Stomach (tissue), 9 donors: Measurements from ENCODE around the gene RER1. TPM values are rescaled to one million over a fixed set of nuclear protein-coding genes. Genes with fewer than 3 reads are reported as not detected.

ENCODE experiments used
- DNase-seq, 2 donors: peaks; one replicate each; pipeline versions ENCODE4 v3.0.0 to v3.0.0-alpha.2; 2013 to 2019
- H3K27ac ChIP-seq, 5 donors: fragments of 200-600 bp in 4 of 5; sonication (generic) in 4 of 5; one replicate each; pipeline ENCODE4 v1.5.1; 2013 to 2019; ENCODE audit warnings: mild to moderate bottlenecking in 1 of 5, moderate library complexity in 1 of 5
- H3K27me3 ChIP-seq, 3 donors: fragments of 200-600 bp; sonication (generic); one replicate each; pipeline ENCODE4 v1.5.1; 2017 to 2019; ENCODE audit warnings: mixed run types in 1 of 3
- H3K36me3 ChIP-seq, 4 donors: fragments of 200-600 bp; sonication (generic); 1 replicate in 3 of 4; 2 replicates in 1 of 4; pipeline ENCODE4 v1.5.1; 2016 to 2019
- H3K4me1 ChIP-seq, 4 donors: fragments of 200-600 bp; sonication (generic); one replicate each; pipeline ENCODE4 v1.5.1; 2016 to 2019
- H3K4me3 ChIP-seq, 4 donors: fragments of 200-600 bp; sonication (generic) in 3 of 4; one replicate each; pipeline ENCODE4 v1.5.1; 2016 to 2019; ENCODE audit warnings: mild to moderate bottlenecking in 1 of 4
- H3K9me3 ChIP-seq, 4 donors: fragments of 200-600 bp; sonication (generic); one replicate each; pipeline ENCODE4 v1.5.1; 2016 to 2019
- EP300 ChIP-seq: sonication (generic); formaldehyde crosslinking; IDR thresholded peaks from one replicate; pipeline ENCODE4 v1.6.1; 2017; ENCODE audit warnings: antibody characterized with exemption
- POLR2A ChIP-seq, 4 donors: fragments of 450-650 bp; IDR thresholded peaks; one replicate each; pipeline ENCODE4 v1.6.1; 2016; ENCODE audit warnings: antibody characterized with exemption in 4 of 4, control low read depth in 2 of 4, mild to moderate bottlenecking in 1 of 4, moderate library complexity in 1 of 4
- POLR2AphosphoS5 ChIP-seq, 3 donors: sonication (generic); formaldehyde crosslinking; IDR thresholded peaks; one replicate each; pipeline ENCODE4 v1.6.1; 2016; ENCODE audit warnings: antibody characterized with exemption in 3 of 3
- WGBS, 5 donors: extraction: QIAGEN DNeasy Blood & Tissue Kit in 3 of 5; methylation state at CpG; one replicate each; pipeline versions ENCODE4 v1.1.5 to v1.1.7; 2013 to 2018; 5-methylcytosine and 5-hydroxymethylcytosine counted together
- intact Hi-C: fragments of 100-400 bp; cut with DNase I; formaldehyde crosslinking; loops from one replicate; pipeline ENCODE4 v1.15.1; 2023; ENCODE audit warnings: low total_unique reads
- polyA plus RNA-seq, 3 donors: library from polyadenylated mRNA; stranded (reverse); fragments of 200-250 nt; gene quantifications; one replicate each; pipeline ENCODE4 v1.2.3, GENCODE V29; 2013
- total RNA-seq, 5 donors: library from RNA; depleted of rRNA; stranded (reverse); fragments of >200 nt; gene quantifications; one replicate each; pipeline versions ENCODE4 v1.1.0 to v1.2.3, GENCODE V29; 2014 to 2016
- TF ChIP-seq, protein P1 (sequence below), 7 experiments: fragments of 450-650 bp in 4 of 7; fragments of 200-600 bp in 3 of 7; sonication (generic) in 3 of 7; IDR thresholded peaks; one replicate each; pipeline ENCODE4 v1.5.1; 2016 to 2019; ENCODE audit warnings: antibody characterized with exemption in 7 of 7, control low read depth in 2 of 7, mild to moderate bottlenecking in 1 of 7
- donor health status: healthy with polysubstance abuse.
- donor health status: Bipolar disorder and iron deficiency.
- donor health status: healthy.

RER1 gene
- total and polyA plus RNA-seq, 8 donors: 38.2 to 73.6 (median 66.7) TPM

DNA sequence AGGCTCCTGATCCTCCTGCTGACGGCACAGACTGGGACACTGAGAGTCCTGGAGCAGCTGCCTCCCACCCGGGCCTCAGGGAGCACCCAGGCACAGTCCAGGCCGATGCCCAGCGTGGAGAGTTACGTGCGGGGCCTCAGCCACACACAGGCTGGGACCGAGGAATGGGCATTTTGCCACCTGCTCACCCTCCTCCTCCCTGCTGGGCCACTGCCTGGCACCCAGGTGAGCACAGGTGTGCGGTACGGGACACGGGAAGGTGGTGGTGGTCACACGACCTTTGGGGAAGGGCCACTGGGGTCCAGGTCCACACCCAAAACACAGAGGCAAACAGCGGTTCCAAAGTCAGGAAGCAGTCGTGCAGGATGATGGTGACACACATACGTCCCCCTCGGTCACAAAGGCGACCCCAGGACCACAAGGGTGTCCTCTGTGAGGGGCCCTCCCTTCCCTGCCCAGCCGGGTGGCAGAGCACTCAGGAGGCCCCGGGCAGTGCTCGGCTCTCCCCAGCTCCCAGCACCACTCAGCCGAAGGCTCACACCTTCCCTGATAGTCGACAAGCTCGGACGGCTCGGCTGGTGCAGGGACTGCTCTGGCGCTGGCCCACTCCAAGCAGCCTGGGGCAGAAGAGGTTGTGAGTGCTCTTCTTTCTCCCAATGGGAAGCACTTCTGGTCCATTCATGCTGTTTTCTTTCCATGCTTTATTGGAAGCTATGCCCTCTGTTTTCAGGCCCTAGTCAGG, 14.5 kb upstream of the RER1 start:
- TF ChIP-seq POLR2A (IDR thresholded peaks at IDR 0.05) (no peak), POLR2AphosphoS5 (IDR thresholded peaks at IDR 0.05) (no peak), EP300 (no peak)
- TF ChIP-seq, protein P1, sequence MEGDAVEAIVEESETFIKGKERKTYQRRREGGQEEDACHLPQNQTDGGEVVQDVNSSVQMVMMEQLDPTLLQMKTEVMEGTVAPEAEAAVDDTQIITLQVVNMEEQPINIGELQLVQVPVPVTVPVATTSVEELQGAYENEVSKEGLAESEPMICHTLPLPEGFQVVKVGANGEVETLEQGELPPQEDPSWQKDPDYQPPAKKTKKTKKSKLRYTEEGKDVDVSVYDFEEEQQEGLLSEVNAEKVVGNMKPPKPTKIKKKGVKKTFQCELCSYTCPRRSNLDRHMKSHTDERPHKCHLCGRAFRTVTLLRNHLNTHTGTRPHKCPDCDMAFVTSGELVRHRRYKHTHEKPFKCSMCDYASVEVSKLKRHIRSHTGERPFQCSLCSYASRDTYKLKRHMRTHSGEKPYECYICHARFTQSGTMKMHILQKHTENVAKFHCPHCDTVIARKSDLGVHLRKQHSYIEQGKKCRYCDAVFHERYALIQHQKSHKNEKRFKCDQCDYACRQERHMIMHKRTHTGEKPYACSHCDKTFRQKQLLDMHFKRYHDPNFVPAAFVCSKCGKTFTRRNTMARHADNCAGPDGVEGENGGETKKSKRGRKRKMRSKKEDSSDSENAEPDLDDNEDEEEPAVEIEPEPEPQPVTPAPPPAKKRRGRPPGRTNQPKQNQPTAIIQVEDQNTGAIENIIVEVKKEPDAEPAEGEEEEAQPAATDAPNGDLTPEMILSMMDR (IDR thresholded peaks at IDR 0.05): no peak
- 73 to 81% (median 77%) methylated on average over 23 to 25 of the region's 25 CpGs for WGBS, 5 donors
- peaks cover 6 to 12% (median 8%) of the 10 kb centered on the region in 4 donors for H3K4me1 ChIP-seq
- intact Hi-C loops: no loop called here
- no peak overlapping the region for H3K4me3 ChIP-seq
- H3K27ac ChIP-seq: no peak overlapping the region
- H3K9me3 ChIP-seq: no peaks in the 10 kb centered on the region
- peaks cover 0 to 5% (median 2%) of the 10 kb centered on the region in 4 donors for H3K36me3 ChIP-seq
- no peaks in the 10 kb centered on the region for H3K27me3 ChIP-seq
- DNase-seq: no peak

DNA sequence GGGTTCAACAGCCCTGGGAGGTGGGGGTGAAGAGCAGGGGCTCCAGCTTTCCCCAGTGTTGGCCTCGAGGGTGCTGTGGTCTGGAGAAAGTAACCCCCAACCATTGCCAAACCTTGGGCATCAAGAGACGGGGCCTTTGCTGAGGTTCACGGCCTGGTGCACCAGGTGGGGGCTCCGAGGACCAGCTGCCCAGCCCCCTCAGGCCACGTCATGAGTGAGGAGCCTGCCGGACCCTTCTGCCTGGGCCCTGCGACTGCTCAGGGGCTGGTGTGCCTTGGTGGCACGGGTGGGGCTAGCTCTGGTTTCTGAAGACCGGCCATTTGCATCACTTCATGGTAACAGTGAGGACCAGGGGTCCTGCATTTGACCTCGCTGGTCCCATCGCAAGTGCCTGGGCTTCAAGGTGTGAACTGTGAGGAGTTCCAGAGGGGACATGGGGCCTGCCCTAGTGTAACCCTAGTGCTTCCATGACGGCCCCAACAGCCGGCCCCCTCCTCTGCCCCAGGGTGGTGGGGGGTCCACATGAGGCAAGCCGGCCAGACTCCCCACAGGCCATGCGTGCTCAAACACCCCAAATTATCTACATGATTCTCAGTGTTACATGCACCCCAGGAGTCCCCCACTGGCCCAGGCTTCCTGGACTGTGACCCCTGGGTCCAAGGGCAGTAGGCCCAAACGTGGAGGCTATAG, 13.7 kb upstream of the RER1 start:
- TF ChIP-seq, protein P1 (IDR thresholded peaks at IDR 0.05): no peak
- DNase-seq: no peak
- Histone ChIP-seq H3K36me3 (peaks cover 0 to 4% (median 0%) of the 10 kb centered on the region in 4 donors), H3K27ac (no peak overlapping the region), H3K9me3 (no peaks in the 10 kb centered on the region), H3K4me3 (no peak overlapping the region), H3K4me1 (peaks cover 6 to 13% (median 10%) of the 10 kb centered on the region in 4 donors), H3K27me3 (no peaks in the 10 kb centered on the region)
- WGBS, 5 donors: 83 to 92% (median 87%) methylated on average over 8 to 16 of the region's 16 CpGs
- intact Hi-C loops: no loop called here

DNA sequence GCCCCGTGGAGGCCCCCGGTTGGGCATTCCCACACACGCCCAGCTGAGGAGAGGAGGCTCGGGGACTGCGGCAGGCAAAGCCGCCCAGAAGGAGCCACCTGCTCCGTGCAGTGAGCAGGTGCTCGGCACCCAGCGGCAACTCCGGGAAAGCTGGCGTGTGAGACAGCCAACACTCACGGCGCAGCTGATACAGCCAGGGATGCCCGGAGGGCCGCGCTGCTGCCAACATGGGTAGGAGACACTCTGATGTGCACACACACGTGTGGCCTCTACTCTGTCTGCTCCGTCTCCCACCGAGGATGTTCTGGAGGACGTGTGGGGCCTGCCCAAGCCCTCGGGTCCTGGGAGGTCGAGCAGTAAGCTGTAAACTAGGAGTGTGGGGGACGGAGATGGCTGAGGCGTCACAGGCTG, 13.2 kb upstream of the RER1 start:
- intact Hi-C loops: no loop called here
- TF ChIP-seq POLR2A (IDR thresholded peaks at IDR 0.05) (no peak), POLR2AphosphoS5 (IDR thresholded peaks at IDR 0.05) (no peak), EP300 (no peak)
- TF ChIP-seq, protein P1 (IDR thresholded peaks at IDR 0.05): no peak

DNA sequence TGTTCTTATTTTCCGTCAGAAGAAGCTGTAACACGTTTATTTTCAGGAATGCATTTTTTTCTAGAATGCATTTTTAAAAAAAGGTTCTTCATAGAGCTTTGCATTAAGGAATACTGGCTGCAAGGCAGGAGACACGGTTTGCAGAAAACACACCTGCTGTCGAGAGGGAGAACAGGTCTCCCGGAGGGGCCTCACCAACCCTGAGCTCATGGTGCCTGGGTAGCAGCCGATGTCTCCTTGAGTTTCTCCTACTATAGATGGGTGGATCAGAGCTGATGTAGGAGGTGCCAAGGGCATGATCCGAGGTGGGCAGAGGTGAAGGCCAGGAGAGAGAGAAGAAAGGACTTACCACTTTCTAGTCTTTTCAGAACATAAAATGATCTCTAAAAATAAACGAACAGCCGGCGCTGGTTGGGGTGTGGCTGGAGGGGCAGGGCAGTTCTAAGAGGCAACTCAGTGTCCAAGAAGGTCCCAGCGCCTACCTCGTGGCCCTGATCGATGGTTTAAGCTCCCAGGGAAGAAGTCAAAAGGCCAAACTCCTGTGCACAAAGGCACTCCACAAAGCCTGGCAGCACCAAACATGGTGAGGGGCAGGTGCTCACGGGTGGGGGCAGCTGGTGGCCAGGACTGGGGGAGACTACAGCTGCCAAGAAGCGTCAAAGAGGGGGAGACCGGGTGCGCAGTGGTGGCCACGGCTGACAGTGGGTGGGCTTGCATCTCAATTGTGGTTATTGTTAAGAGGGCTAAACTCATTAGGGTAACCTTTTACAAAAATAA, 12.5 kb upstream of the RER1 start:
- Histone ChIP-seq H3K4me3 (no peak overlapping the region), H3K36me3 (no peaks in the 10 kb centered on the region), H3K4me1 (peaks cover 6 to 13% (median 10%) of the 10 kb centered on the region in 4 donors), H3K27me3 (no peaks in the 10 kb centered on the region), H3K9me3 (no peaks in the 10 kb centered on the region), H3K27ac (no peak overlapping the region)
- DNase-seq: no peak
- intact Hi-C loops: no loop called here
- 67 to 77% (median 71%) methylated on average over 18 of the region's 18 CpGs for WGBS, 5 donors
- TF ChIP-seq, protein P1 (IDR thresholded peaks at IDR 0.05): no peak
- no peak for TF ChIP-seq POLR2A (IDR thresholded peaks at IDR 0.05)

More for the DNA sequence above, 13.2 kb upstream of the RER1 start:
- H3K4me3 ChIP-seq: no peak overlapping the region
- H3K4me1 ChIP-seq: peaks cover 6 to 13% (median 10%) of the 10 kb centered on the region in 4 donors
- no peak for DNase-seq
- 84 to 91% (median 86%) methylated on average over 16 to 24 of the region's 24 CpGs for WGBS, 5 donors
- no peaks in the 10 kb centered on the region for H3K27me3 ChIP-seq
- no peaks in the 10 kb centered on the region for H3K9me3 ChIP-seq
- H3K36me3 ChIP-seq: peaks cover 0 to 4% (median 0%) of the 10 kb centered on the region in 4 donors
- H3K27ac ChIP-seq: no peak overlapping the region
